Sigmoid colon (tissue), 3 donors: Measurements from ENCODE around the gene TTC39A.

Source experiments
- POLR2A ChIP-seq, 2 donors: fragments of 450-650 bp; IDR thresholded peaks; one replicate each; pipeline ENCODE4 v1.6.1; 2016; ENCODE audit warnings: antibody characterized with exemption in 2 of 2, mild to moderate bottlenecking in 2 of 2, moderate library complexity in 2 of 2
- TF ChIP-seq, protein P1 (sequence below), 4 experiments: fragments of 450-650 bp in 3 of 4; fragments of 200-600 bp in 1 of 4; IDR thresholded peaks; one replicate each; pipeline ENCODE4 v1.5.1; 2016 to 2019; ENCODE audit warnings: antibody characterized with exemption in 4 of 4, mild to moderate bottlenecking in 3 of 4, moderate library complexity in 2 of 4

DNA sequence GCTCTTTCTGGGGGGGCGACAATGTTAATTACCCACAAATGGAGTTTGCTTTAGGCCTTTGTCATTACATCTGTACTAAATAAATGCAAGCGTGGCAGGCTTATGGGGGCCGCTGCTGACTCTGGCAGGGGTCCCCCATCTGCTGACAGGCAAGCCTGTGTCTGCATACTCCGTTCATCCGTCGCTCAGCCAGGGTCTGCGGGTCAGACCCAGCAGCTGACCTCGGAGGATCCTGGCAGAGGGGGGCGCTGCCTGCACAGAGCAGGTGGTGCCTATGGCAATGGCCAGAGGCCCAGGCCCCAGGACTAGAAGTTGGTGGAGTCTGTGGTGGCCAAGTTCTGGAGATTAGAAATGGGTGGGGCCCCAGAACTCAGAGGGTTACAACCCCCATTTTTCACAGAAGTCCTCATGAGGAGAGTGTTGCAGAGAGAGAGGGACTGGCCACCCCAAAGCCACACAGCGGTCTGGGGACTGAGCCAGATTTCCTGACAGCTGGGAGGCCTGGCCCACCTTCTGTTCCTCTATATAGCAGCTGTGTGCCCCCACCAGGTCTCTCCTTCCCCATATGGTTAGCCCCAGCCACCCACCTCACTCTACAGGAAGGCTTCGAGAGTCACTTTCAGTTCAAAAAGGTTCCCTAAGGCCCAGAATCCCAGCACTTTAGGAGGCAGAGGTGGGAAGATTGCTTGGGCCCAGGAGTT, 31.0 kb downstream of the TTC39A start:
- TF ChIP-seq, protein P1, sequence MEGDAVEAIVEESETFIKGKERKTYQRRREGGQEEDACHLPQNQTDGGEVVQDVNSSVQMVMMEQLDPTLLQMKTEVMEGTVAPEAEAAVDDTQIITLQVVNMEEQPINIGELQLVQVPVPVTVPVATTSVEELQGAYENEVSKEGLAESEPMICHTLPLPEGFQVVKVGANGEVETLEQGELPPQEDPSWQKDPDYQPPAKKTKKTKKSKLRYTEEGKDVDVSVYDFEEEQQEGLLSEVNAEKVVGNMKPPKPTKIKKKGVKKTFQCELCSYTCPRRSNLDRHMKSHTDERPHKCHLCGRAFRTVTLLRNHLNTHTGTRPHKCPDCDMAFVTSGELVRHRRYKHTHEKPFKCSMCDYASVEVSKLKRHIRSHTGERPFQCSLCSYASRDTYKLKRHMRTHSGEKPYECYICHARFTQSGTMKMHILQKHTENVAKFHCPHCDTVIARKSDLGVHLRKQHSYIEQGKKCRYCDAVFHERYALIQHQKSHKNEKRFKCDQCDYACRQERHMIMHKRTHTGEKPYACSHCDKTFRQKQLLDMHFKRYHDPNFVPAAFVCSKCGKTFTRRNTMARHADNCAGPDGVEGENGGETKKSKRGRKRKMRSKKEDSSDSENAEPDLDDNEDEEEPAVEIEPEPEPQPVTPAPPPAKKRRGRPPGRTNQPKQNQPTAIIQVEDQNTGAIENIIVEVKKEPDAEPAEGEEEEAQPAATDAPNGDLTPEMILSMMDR (IDR thresholded peaks at IDR 0.05) = no peak
- no peak for TF ChIP-seq POLR2A (IDR thresholded peaks at IDR 0.05)
